GM18951 (cell line): Measurements from ENCODE around the gene OSBPL1A.

ENCODE experiments used
- POLR2A ChIP-seq: IDR thresholded peaks from 4 replicates; pipeline ENCODE4 v1.6.1; 2011; ENCODE audit warnings: mild to moderate bottlenecking; ENCODE audit not compliant: insufficient read length, insufficient read depth; ENCODE audit errors: extremely low read depth
- in situ Hi-C: fragments of 300-500 bp; cut with MboI; formaldehyde crosslinking; loops from one replicate; pipeline ENCODE4 v1.12.0; 2022; ENCODE audit warnings: low sequenced_read_pairs, mixed read lengths, inconsistent platforms; ENCODE audit not compliant: unreplicated experiment

Gene OSBPL1A

DNA sequence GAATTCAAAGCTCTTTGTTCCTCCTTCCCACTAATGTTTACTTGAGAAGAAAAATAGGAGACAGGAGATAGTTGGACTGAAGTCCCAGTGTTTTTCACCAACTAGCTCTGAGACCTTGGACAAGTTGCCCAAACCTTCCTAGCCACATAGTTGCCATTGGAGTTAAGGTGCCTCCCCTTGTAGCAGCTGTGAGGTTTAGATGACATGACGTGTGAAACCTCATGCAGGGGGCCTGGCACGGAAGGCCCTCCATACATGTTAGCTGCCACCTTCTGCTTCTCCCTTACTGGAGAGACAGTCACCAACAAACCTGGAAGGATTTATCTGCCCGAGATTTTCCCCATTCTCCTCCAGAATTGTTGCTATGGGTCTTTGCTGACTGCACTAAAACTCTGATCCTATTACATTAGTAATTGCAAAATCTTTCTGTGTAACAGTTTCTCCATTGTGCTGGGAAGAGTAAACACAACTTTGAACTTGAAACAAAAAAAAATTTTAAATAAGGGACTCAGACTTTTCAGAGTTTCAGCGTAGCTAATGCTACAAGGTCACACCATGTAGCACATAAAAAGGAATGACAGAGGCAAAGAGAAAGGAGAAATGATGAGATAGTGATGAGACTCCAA, 282.6 kb downstream of the OSBPL1A start:
- no peak for TF ChIP-seq POLR2A

GRCh38 chr18:24112874-24113615, 284.6 kb downstream of the OSBPL1A start:
- no peak for TF ChIP-seq POLR2A
- in situ Hi-C loops = loop anchor here (10.0 kb wide), 1 partner anchor 268 kb away; no protein-coding TSS in a partner anchor

More for the DNA sequence above, 282.6 kb downstream of the OSBPL1A start:
- in situ Hi-C loops = loop anchor here (10.0 kb wide), 1 partner anchor 270 kb away; no protein-coding TSS in a partner anchor

DNA sequence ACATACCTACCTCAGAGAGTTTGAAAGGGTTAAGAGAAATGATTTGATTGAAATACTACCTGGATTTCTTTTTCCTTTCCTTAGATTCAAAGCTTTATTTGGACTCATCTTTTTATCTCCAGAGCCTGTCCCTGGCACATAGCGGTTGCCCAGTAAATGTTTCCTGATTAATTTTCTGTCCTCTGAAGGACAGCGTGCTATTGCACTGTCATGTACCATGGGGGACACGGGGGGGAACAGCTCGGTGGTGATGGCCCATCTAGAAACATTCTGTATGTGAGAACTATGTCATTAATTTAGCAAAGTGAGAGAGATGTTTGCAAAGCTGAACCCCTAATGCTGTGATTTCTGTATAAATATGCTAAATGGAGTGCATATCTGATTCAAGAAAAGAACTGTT, 285.2 kb downstream of the OSBPL1A start:
- no peak for TF ChIP-seq POLR2A
- in situ Hi-C loops = loop anchor here (10.0 kb wide), 1 partner anchor 268 kb away; no protein-coding TSS in a partner anchor
